ENCODE results near the gene ATXN7L1.

ATXN7L1 gene

DNA sequence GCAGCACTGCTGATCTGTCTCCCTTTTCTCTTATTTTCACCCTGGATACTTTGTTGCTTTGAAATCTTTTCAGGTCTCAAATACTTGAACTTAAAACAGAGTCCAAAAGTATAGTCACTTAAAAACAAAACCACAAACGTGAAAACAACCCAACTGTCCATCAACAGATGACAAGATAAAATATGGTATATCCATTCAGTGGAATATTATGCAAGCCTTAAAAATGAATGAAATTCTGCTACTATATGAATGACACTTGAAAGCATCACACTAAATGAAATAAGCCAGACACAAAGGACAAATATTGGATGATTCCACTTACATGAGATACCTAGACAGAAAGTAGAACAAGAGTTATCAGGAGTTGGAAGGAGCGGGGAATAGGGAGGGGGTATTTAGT lies 250.4 kb downstream of the ATXN7L1 start:
- Histone ChIP-seq H3K36me3 (ENCODE audit: control insufficient read depth, insufficient read depth, low read length) (peaks cover 27% of the 10 kb centered on the region), H3K9me3 (ENCODE audit: control insufficient read depth, insufficient read depth, low read length) (no peaks in the 10 kb centered on the region), H3K4me1 (ENCODE audit: control insufficient read depth, insufficient read depth, low read length) (no peaks in the 10 kb centered on the region), H3K9ac (ENCODE audit: low read depth, low read length) (no peak overlapping the region), H3K27me3 (ENCODE audit: control insufficient read depth, insufficient read depth, low read length) (no peaks in the 10 kb centered on the region), H3K4me3 (ENCODE audit: low read depth, low read length) (no peak overlapping the region)

DNA sequence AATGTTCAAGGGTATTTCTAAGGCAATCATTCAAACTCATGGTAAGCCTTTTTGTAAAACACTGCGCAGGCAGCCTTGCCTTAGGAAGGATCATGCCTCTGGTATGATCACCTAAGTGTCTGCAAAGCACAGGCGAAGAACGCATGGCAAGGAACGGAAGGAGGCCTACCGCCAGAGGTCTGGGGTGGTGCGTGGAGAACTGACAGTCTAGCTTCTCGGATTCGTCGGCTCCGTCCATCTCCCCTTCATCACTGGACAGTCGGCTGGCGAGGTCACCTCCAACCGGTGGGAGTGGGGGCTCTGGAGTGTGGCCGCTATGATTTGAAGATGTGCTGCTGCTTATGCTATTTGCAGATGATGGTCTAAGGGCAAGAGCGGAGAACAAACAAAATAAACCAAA lies 252.5 kb downstream of the ATXN7L1 start:
- H3K9me3 ChIP-seq (ENCODE audit: control insufficient read depth, insufficient read depth, low read length): no peaks in the 10 kb centered on the region
- peaks cover 23% of the 10 kb centered on the region for H3K36me3 ChIP-seq (ENCODE audit: control insufficient read depth, insufficient read depth, low read length)
- no peaks in the 10 kb centered on the region for H3K27me3 ChIP-seq (ENCODE audit: control insufficient read depth, insufficient read depth, low read length)
- H3K4me3 ChIP-seq (ENCODE audit: low read depth, low read length): no peak overlapping the region
- H3K4me1 ChIP-seq (ENCODE audit: control insufficient read depth, insufficient read depth, low read length): no peaks in the 10 kb centered on the region
- H3K9ac ChIP-seq (ENCODE audit: low read depth, low read length): no peak overlapping the region

DNA sequence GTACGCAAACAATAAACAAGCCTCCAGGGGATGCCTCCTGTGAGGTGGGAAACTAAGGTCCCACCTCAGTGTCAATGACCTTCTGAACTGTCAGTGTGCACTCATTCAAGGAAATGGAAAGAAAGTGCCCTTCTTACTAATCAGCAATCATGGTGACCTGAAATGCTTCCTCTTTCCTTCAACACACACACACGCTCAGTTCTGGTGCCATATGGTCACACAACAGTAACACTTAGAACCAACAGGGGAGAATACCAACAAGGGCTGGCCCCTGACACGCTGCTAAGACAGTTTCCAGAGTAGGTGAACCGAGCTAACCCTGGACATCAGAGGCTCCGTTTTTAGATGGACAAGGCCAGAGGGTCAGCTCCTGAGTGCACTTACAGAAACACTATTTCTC lies 253.0 kb downstream of the ATXN7L1 start:
- no peak overlapping the region for H3K4me3 ChIP-seq (ENCODE audit: low read depth, low read length)
- H3K27me3 ChIP-seq (ENCODE audit: control insufficient read depth, insufficient read depth, low read length): no peaks in the 10 kb centered on the region
- peaks cover 25% of the 10 kb centered on the region for H3K36me3 ChIP-seq (ENCODE audit: control insufficient read depth, insufficient read depth, low read length)
- H3K9ac ChIP-seq (ENCODE audit: low read depth, low read length): no peak overlapping the region
- no peaks in the 10 kb centered on the region for H3K9me3 ChIP-seq (ENCODE audit: control insufficient read depth, insufficient read depth, low read length)
- H3K4me1 ChIP-seq (ENCODE audit: control insufficient read depth, insufficient read depth, low read length): no peaks in the 10 kb centered on the region

DNA sequence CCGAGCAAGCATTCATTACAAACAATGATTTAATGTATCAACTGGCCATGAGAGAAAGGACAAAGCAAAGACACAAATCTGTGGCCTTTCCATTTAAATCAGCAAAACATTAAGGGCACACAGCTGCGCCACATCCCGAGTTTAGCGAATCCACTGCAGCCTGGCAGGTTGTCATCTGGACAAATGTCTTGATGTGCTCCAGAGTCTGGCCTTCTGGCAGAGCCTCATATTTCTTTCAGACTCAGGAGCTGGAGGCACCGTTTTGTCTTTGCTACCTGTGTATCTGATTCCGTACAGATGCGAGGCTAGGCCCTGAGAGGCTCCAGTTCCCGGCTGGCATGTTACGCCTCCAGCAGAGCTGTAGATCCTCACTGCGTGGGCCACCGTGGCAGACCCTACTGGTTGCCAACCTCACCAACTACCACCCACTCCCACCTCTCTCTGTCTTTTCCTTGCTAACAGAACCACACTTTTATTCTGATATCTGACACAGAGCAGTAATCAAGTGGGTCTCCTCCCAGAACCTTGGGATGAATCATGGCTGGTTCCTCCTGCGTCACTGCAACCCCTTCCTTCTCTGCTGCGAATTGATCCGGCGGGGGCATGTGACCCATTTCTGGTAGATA lies 254.2 kb downstream of the ATXN7L1 start:
- H3K36me3 ChIP-seq (ENCODE audit: control insufficient read depth, insufficient read depth, low read length): peaks cover 35% of the 10 kb centered on the region
- no peak overlapping the region for H3K9ac ChIP-seq (ENCODE audit: low read depth, low read length)
- H3K27me3 ChIP-seq (ENCODE audit: control insufficient read depth, insufficient read depth, low read length): no peaks in the 10 kb centered on the region
- H3K9me3 ChIP-seq (ENCODE audit: control insufficient read depth, insufficient read depth, low read length): no peaks in the 10 kb centered on the region
- H3K4me3 ChIP-seq (ENCODE audit: low read depth, low read length): no peak overlapping the region
- H3K4me1 ChIP-seq (ENCODE audit: control insufficient read depth, insufficient read depth, low read length): no peaks in the 10 kb centered on the region

GRCh38 chr7:105621617-105622016 lies 254.8 kb downstream of the ATXN7L1 start:
- Histone ChIP-seq H3K9me3 (ENCODE audit: control insufficient read depth, insufficient read depth, low read length) (no peaks in the 10 kb centered on the region), H3K27me3 (ENCODE audit: control insufficient read depth, insufficient read depth, low read length) (no peaks in the 10 kb centered on the region), H3K9ac (ENCODE audit: low read depth, low read length) (no peak overlapping the region), H3K4me3 (ENCODE audit: low read depth, low read length) (no peak overlapping the region), H3K36me3 (ENCODE audit: control insufficient read depth, insufficient read depth, low read length) (peaks cover 35% of the 10 kb centered on the region), H3K4me1 (ENCODE audit: control insufficient read depth, insufficient read depth, low read length) (no peaks in the 10 kb centered on the region)

GRCh38 chr7:105621176-105621575 lies 255.2 kb downstream of the ATXN7L1 start:
- H3K4me1 ChIP-seq (ENCODE audit: control insufficient read depth, insufficient read depth, low read length): no peaks in the 10 kb centered on the region
- H3K9me3 ChIP-seq (ENCODE audit: control insufficient read depth, insufficient read depth, low read length): no peaks in the 10 kb centered on the region
- H3K36me3 ChIP-seq (ENCODE audit: control insufficient read depth, insufficient read depth, low read length): peaks cover 36% of the 10 kb centered on the region
- H3K9ac ChIP-seq (ENCODE audit: low read depth, low read length): no peak overlapping the region
- no peaks in the 10 kb centered on the region for H3K27me3 ChIP-seq (ENCODE audit: control insufficient read depth, insufficient read depth, low read length)
- no peak overlapping the region for H3K4me3 ChIP-seq (ENCODE audit: low read depth, low read length)

DNA sequence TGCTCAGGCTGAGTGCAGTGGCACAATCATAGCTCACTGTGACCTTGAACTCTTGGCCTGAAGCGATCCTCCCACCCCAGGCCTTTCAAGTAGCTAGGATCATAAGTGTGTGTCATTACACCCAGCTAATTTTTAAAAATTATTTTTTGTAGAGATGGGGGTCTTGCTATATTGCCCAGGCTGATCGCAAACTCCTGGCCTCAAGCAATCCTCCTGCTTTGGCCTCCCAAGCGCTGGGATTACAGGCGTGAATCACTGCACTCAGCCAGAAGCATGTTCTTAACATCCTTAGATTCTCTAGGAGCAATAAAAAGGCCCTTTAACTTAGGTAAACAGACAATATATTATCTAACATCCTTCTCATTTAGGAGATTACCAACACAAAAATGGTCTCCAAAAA lies 256.8 kb downstream of the ATXN7L1 start:
- no peak overlapping the region for H3K4me3 ChIP-seq (ENCODE audit: low read depth, low read length)

DNA sequence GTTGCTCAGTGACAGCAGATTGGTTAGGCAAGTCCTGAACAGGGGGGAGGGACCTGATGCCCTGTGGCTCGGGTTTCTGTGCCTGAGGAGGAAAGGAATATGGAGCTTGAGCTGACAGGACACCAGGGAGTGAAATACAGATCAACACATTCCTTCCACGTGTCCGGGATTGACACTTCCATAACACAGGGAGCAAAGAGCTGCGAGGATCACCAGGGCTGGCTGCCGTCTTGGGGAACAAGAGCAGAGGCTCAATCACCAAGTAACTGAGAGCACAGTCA lies 258.4 kb downstream of the ATXN7L1 start:
- Histone ChIP-seq H3K4me3 (ENCODE audit: low read depth, low read length) (no peak overlapping the region), H3K27me3 (ENCODE audit: control insufficient read depth, insufficient read depth, low read length) (no peaks in the 10 kb centered on the region), H3K4me1 (ENCODE audit: control insufficient read depth, insufficient read depth, low read length) (no peaks in the 10 kb centered on the region), H3K36me3 (ENCODE audit: control insufficient read depth, insufficient read depth, low read length) (peaks cover 51% of the 10 kb centered on the region), H3K9me3 (ENCODE audit: control insufficient read depth, insufficient read depth, low read length) (no peaks in the 10 kb centered on the region), H3K9ac (ENCODE audit: low read depth, low read length) (no peak overlapping the region)

More for the DNA sequence above, 256.8 kb downstream of the ATXN7L1 start:
- H3K36me3 ChIP-seq (ENCODE audit: control insufficient read depth, insufficient read depth, low read length): peaks cover 46% of the 10 kb centered on the region
- no peaks in the 10 kb centered on the region for H3K27me3 ChIP-seq (ENCODE audit: control insufficient read depth, insufficient read depth, low read length)
- H3K4me1 ChIP-seq (ENCODE audit: control insufficient read depth, insufficient read depth, low read length): no peaks in the 10 kb centered on the region
- no peaks in the 10 kb centered on the region for H3K9me3 ChIP-seq (ENCODE audit: control insufficient read depth, insufficient read depth, low read length)
- H3K9ac ChIP-seq (ENCODE audit: low read depth, low read length): no peak overlapping the region

GRCh38 chr7:105617280-105618015 lies 259.0 kb downstream of the ATXN7L1 start:
- H3K36me3 ChIP-seq (ENCODE audit: control insufficient read depth, insufficient read depth, low read length): peaks cover 46% of the 10 kb centered on the region
- H3K4me3 ChIP-seq (ENCODE audit: low read depth, low read length): no peak overlapping the region
- H3K9ac ChIP-seq (ENCODE audit: low read depth, low read length): no peak overlapping the region
- H3K27me3 ChIP-seq (ENCODE audit: control insufficient read depth, insufficient read depth, low read length): no peaks in the 10 kb centered on the region
- H3K9me3 ChIP-seq (ENCODE audit: control insufficient read depth, insufficient read depth, low read length): no peaks in the 10 kb centered on the region
- H3K4me1 ChIP-seq (ENCODE audit: control insufficient read depth, insufficient read depth, low read length): no peaks in the 10 kb centered on the region

DNA sequence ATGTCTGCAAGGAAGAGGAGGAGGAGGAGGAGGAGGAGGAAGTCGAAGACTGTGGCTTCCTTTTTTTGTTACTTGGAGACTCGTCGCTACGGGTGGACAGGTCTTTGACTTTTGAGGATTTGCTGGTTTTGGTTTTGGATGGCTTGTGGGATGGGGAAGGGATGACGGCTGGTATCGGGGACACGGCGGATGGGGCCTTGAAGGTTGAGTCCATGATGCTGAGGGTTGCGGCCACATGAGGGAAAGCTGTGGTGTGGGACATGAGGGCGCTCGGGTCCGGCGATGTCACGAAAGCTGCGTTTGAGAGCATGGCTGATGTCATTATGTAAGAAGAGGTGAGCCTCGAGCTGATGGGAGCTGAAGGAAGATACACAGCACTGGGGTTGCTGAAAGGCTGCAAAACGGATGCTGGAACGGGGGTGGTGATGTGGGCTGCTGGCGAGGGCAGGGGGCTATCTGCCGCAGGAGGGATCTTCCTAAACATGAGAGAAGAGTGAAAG lies 262.0 kb downstream of the ATXN7L1 start:
- no peaks in the 10 kb centered on the region for H3K4me1 ChIP-seq (ENCODE audit: control insufficient read depth, insufficient read depth, low read length)
- no peaks in the 10 kb centered on the region for H3K9me3 ChIP-seq (ENCODE audit: control insufficient read depth, insufficient read depth, low read length)
- no peak overlapping the region for H3K4me3 ChIP-seq (ENCODE audit: low read depth, low read length)
- H3K36me3 ChIP-seq (ENCODE audit: control insufficient read depth, insufficient read depth, low read length): peaks cover 38% of the 10 kb centered on the region
- H3K9ac ChIP-seq (ENCODE audit: low read depth, low read length): no peak overlapping the region
- no peaks in the 10 kb centered on the region for H3K27me3 ChIP-seq (ENCODE audit: control insufficient read depth, insufficient read depth, low read length)

- no peaks in the 10 kb centered on the region for H3K9me3 ChIP-seq (ENCODE audit: control insufficient read depth, insufficient read depth, low read length)
- H3K9ac ChIP-seq (ENCODE audit: low read depth, low read length): no peak overlapping the region
- no peak overlapping the region for H3K4me3 ChIP-seq (ENCODE audit: low read depth, low read length)
- H3K36me3 ChIP-seq (ENCODE audit: control insufficient read depth, insufficient read depth, low read length): peaks cover 38% of the 10 kb centered on the region
- H3K4me1 ChIP-seq (ENCODE audit: control insufficient read depth, insufficient read depth, low read length): no peaks in the 10 kb centered on the region
- H3K27me3 ChIP-seq (ENCODE audit: control insufficient read depth, insufficient read depth, low read length): no peaks in the 10 kb centered on the region
Measured at GRCh38 chr7:105613611-105614330, 262.6 kb downstream of the ATXN7L1 start.

DNA sequence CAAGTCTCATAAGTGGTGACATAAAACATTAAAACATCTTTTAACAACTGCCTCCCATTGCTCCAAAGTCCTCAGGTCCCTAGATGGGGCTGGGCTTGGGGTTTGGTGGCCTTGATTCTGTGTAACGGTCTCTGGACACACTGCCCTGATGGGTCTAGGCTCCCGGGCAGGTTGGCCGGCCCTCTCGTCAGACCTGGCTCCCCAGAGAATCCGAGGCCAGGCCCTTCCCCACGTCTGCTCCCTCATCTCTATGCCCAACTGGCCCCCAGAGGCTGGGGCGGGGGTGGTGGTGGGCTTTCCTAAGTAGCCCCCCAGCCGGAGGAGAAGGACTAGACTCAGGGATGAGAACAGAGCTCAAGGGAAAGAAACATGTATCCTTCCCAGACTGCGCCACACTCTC lies 263.6 kb downstream of the ATXN7L1 start:
- Histone ChIP-seq H3K9me3 (ENCODE audit: control insufficient read depth, insufficient read depth, low read length) (no peaks in the 10 kb centered on the region), H3K4me1 (ENCODE audit: control insufficient read depth, insufficient read depth, low read length) (no peaks in the 10 kb centered on the region), H3K36me3 (ENCODE audit: control insufficient read depth, insufficient read depth, low read length) (peaks cover 34% of the 10 kb centered on the region), H3K4me3 (ENCODE audit: low read depth, low read length) (no peak overlapping the region), H3K27me3 (ENCODE audit: control insufficient read depth, insufficient read depth, low read length) (no peaks in the 10 kb centered on the region), H3K9ac (ENCODE audit: low read depth, low read length) (no peak overlapping the region)
